PC-3 (cell line): Measurements from ENCODE around the gene MRPS31.

Source experiments
- EZH2 ChIP-seq: fragments of 300-600 bp; sonication (generic); IDR thresholded peaks from one replicate; pipeline ENCODE4 v1.6.1; 2017; ENCODE audit warnings: antibody characterized with exemption, mild to moderate bottlenecking, low read length; ENCODE audit not compliant: unreplicated experiment
- EZH2phosphoT487 ChIP-seq: fragments of 300-600 bp; sonication (generic); IDR thresholded peaks from 2 replicates; pipeline ENCODE4 v1.6.1; 2018; ENCODE audit warnings: mild to moderate bottlenecking, antibody characterized with exemption, low read length, borderline replicate concordance
- TF ChIP-seq, protein P1 (sequence below): fragments of 300-600 bp; sonication (generic); conservative IDR thresholded peaks from 2 replicates; pipeline ENCODE4 v1.5.1; 2017; ENCODE audit warnings: antibody characterized with exemption, low read depth, mild to moderate bottlenecking, low read length

DNA sequence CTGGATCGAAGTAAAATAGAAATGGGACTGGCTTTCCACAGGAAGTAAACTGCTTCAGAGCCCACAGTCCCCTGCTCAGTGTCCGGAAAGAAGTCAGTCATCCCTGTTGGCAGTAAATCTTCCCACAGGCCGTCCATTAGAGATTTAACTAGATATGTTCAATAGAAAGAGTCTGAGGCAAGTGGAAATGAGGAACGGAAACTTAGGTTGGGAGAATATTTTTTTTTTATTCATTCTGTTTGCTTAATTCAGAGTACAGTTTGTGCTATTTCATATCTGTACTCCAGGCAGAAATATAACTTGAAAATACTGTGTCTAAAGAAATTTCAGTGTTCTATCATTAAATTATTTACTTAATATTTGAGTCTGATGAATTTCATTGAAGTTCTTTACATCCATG, 41.1 kb upstream of the MRPS31 start:
- TF ChIP-seq, protein P1, sequence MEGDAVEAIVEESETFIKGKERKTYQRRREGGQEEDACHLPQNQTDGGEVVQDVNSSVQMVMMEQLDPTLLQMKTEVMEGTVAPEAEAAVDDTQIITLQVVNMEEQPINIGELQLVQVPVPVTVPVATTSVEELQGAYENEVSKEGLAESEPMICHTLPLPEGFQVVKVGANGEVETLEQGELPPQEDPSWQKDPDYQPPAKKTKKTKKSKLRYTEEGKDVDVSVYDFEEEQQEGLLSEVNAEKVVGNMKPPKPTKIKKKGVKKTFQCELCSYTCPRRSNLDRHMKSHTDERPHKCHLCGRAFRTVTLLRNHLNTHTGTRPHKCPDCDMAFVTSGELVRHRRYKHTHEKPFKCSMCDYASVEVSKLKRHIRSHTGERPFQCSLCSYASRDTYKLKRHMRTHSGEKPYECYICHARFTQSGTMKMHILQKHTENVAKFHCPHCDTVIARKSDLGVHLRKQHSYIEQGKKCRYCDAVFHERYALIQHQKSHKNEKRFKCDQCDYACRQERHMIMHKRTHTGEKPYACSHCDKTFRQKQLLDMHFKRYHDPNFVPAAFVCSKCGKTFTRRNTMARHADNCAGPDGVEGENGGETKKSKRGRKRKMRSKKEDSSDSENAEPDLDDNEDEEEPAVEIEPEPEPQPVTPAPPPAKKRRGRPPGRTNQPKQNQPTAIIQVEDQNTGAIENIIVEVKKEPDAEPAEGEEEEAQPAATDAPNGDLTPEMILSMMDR, result no peak
- TF ChIP-seq EZH2 (no peak), EZH2phosphoT487 (no peak)
